Stomach (tissue), 9 donors: ENCODE data around the gene TIGD6. TPM values are rescaled to one million over a fixed set of nuclear protein-coding genes. Genes with fewer than 3 reads are reported as not detected.

ENCODE experiments used
- DNase-seq, 2 donors: peaks; one replicate each; pipeline versions ENCODE4 v3.0.0 to v3.0.0-alpha.2; 2013 to 2019
- H3K27ac ChIP-seq, 5 donors: fragments of 200-600 bp in 4 of 5; sonication (generic) in 4 of 5; one replicate each; pipeline ENCODE4 v1.5.1; 2013 to 2019; ENCODE audit warnings: mild to moderate bottlenecking in 1 of 5, moderate library complexity in 1 of 5
- H3K27me3 ChIP-seq, 3 donors: fragments of 200-600 bp; sonication (generic); one replicate each; pipeline ENCODE4 v1.5.1; 2017 to 2019; ENCODE audit warnings: mixed run types in 1 of 3
- H3K36me3 ChIP-seq, 4 donors: fragments of 200-600 bp; sonication (generic); 1 replicate in 3 of 4; 2 replicates in 1 of 4; pipeline ENCODE4 v1.5.1; 2016 to 2019
- H3K4me1 ChIP-seq, 4 donors: fragments of 200-600 bp; sonication (generic); one replicate each; pipeline ENCODE4 v1.5.1; 2016 to 2019
- H3K4me3 ChIP-seq, 4 donors: fragments of 200-600 bp; sonication (generic) in 3 of 4; one replicate each; pipeline ENCODE4 v1.5.1; 2016 to 2019; ENCODE audit warnings: mild to moderate bottlenecking in 1 of 4
- H3K9me3 ChIP-seq, 4 donors: fragments of 200-600 bp; sonication (generic); one replicate each; pipeline ENCODE4 v1.5.1; 2016 to 2019
- CTCF ChIP-seq, 7 experiments: fragments of 450-650 bp in 4 of 7; fragments of 200-600 bp in 3 of 7; sonication (generic) in 3 of 7; IDR thresholded peaks; one replicate each; pipeline ENCODE4 v1.5.1; 2016 to 2019; ENCODE audit warnings: antibody characterized with exemption in 7 of 7, control low read depth in 2 of 7, mild to moderate bottlenecking in 1 of 7
- EP300 ChIP-seq: sonication (generic); formaldehyde crosslinking; IDR thresholded peaks from one replicate; pipeline ENCODE4 v1.6.1; 2017; ENCODE audit warnings: antibody characterized with exemption
- POLR2A ChIP-seq, 4 donors: fragments of 450-650 bp; IDR thresholded peaks; one replicate each; pipeline ENCODE4 v1.6.1; 2016; ENCODE audit warnings: antibody characterized with exemption in 4 of 4, control low read depth in 2 of 4, mild to moderate bottlenecking in 1 of 4, moderate library complexity in 1 of 4
- POLR2AphosphoS5 ChIP-seq, 3 donors: sonication (generic); formaldehyde crosslinking; IDR thresholded peaks; one replicate each; pipeline ENCODE4 v1.6.1; 2016; ENCODE audit warnings: antibody characterized with exemption in 3 of 3
- WGBS, 5 donors: extraction: QIAGEN DNeasy Blood & Tissue Kit in 3 of 5; methylation state at CpG; one replicate each; pipeline versions ENCODE4 v1.1.5 to v1.1.7; 2013 to 2018; 5-methylcytosine and 5-hydroxymethylcytosine counted together
- intact Hi-C: fragments of 100-400 bp; cut with DNase I; formaldehyde crosslinking; loops from one replicate; pipeline ENCODE4 v1.15.1; 2023; ENCODE audit warnings: low total_unique reads
- polyA plus RNA-seq, 3 donors: library from polyadenylated mRNA; stranded (reverse); fragments of 200-250 nt; gene quantifications; one replicate each; pipeline ENCODE4 v1.2.3, GENCODE V29; 2013
- total RNA-seq, 5 donors: library from RNA; depleted of rRNA; stranded (reverse); fragments of >200 nt; gene quantifications; one replicate each; pipeline versions ENCODE4 v1.1.0 to v1.2.3, GENCODE V29; 2014 to 2016
- donor health status: healthy with polysubstance abuse.
- donor health status: Bipolar disorder and iron deficiency.
- donor health status: healthy.

TIGD6 gene
- total and polyA plus RNA-seq, 8 donors: under 0.01 to 3.3 (median 2.6) TPM; not detected in 1

GRCh38 chr5:150000990-150001659 lies 671 bp upstream of the TIGD6 start:
- WGBS, 5 donors: 0 to 1% (median 0%) methylated on average over 19 to 44 of the region's 44 CpGs
- Histone ChIP-seq H3K27me3 (no peaks in the 10 kb centered on the region), H3K4me3 (peak overlapping the region; percentile 59 to 99 (median 94)), H3K27ac (peak overlapping the region; percentile 76 to 96 (median 93)), H3K36me3 (peaks cover 7 to 29% (median 23%) of the 10 kb centered on the region in 4 donors), H3K4me1 (peaks cover 25 to 48% (median 37%) of the 10 kb centered on the region in 4 donors), H3K9me3 (no peaks in the 10 kb centered on the region)
- TF ChIP-seq POLR2A (IDR thresholded peaks at IDR 0.05) (no peak), CTCF (IDR thresholded peaks at IDR 0.05) (no peak), POLR2AphosphoS5 (IDR thresholded peaks at IDR 0.05) (no peak)
- intact Hi-C loops: no loop called here
- peak; percentile 50 to 74 for DNase-seq

DNA sequence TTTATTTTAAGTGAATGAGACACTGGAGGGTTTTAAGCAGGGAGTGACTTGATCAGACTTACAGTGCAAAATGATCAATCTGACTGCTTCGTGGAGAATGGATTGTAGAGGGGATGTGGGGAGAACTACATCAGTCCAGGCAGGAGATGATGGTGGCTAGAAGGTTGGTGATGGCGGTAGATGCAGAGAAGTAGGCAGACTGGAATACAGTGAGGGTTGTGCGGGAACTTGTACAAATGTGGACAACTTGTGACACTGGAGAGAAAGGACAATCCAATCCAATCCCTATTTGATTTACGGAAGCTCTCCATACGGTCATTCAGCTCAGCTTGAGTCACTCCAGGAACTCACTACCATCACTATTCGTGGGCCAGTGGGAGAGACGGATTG lies 593 bp downstream of the TIGD6 start:
- Histone ChIP-seq H3K9me3 (no peaks in the 10 kb centered on the region), H3K4me3 (peak overlapping the region; percentile 59 to 99 (median 94)), H3K4me1 (peaks cover 25 to 48% (median 37%) of the 10 kb centered on the region in 4 donors), H3K27me3 (no peaks in the 10 kb centered on the region), H3K27ac (peak overlapping the region; percentile 76 to 96 (median 93)), H3K36me3 (peaks cover 0 to 29% (median 23%) of the 10 kb centered on the region in 4 donors)
- no peak for TF ChIP-seq POLR2A (IDR thresholded peaks at IDR 0.05)
- TF ChIP-seq CTCF (IDR thresholded peaks at IDR 0.05): no peak
- no peak for TF ChIP-seq POLR2AphosphoS5 (IDR thresholded peaks at IDR 0.05)
- TF ChIP-seq EP300: no peak
- no peak for DNase-seq
- intact Hi-C loops: loop anchor here (10.0 kb wide), 1 partner anchor 365 kb away; no protein-coding TSS in a partner anchor
- WGBS, 5 donors: 13 to 19% (median 18%) methylated on average over 7 of the region's 7 CpGs

DNA sequence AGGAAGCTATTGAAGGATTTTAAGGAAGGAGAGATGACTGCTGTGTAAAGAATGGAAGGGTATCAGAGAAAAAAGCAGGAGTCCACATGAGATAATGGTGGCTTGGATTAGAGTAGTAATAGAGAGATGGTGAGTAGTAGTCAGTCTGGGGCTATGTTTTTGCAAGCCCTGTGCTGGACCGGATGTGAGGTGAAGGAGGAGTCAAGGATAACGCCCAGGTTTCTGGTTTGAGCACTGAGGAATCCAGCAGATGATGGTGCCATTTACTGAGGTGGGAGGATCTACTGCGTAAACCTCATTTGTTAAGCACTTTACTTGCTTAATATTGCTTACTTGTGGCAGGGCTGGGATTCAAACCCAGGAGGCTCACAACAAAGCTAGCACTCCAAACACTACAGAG lies 1.1 kb downstream of the TIGD6 start:
- Histone ChIP-seq H3K36me3 (peaks cover 0 to 26% (median 22%) of the 10 kb centered on the region in 4 donors), H3K4me3 (peak overlapping the region; percentile 59 to 99 (median 94)), H3K9me3 (no peaks in the 10 kb centered on the region), H3K27me3 (no peaks in the 10 kb centered on the region), H3K27ac (peak overlapping the region in 4 of 5 donors; percentile 88 to 96 (median 94)), H3K4me1 (peaks cover 25 to 48% (median 37%) of the 10 kb centered on the region in 4 donors)
- TF ChIP-seq EP300 (no peak), POLR2AphosphoS5 (IDR thresholded peaks at IDR 0.05) (no peak), CTCF (IDR thresholded peaks at IDR 0.05) (no peak), POLR2A (IDR thresholded peaks at IDR 0.05) (no peak)
- WGBS, 5 donors: 74 to 84% (median 80%) methylated on average over 3 of the region's 3 CpGs
- intact Hi-C loops: loop anchor here (10.0 kb wide), 1 partner anchor 365 kb away; no protein-coding TSS in a partner anchor
- no peak for DNase-seq

- intact Hi-C loops: loop anchor here (10.0 kb wide), 1 partner anchor 363 kb away; no protein-coding TSS in a partner anchor
- WGBS, 5 donors: 92 to 100% (median 99%) methylated on average over 3 of the region's 3 CpGs
- Histone ChIP-seq H3K4me3 (no peak overlapping the region), H3K36me3 (peaks cover 0 to 27% (median 21%) of the 10 kb centered on the region in 4 donors), H3K27ac (no peak overlapping the region), H3K9me3 (no peaks in the 10 kb centered on the region), H3K27me3 (no peaks in the 10 kb centered on the region), H3K4me1 (peaks cover 22 to 39% (median 32%) of the 10 kb centered on the region in 4 donors)
- no peak for DNase-seq
- TF ChIP-seq CTCF (IDR thresholded peaks at IDR 0.05): no peak
- TF ChIP-seq POLR2AphosphoS5 (IDR thresholded peaks at IDR 0.05): no peak
- TF ChIP-seq EP300: no peak
- no peak for TF ChIP-seq POLR2A (IDR thresholded peaks at IDR 0.05)
These were observed 2.2 kb downstream of the TIGD6 start for GRCh38 chr5:149998281-149998680.
